ENCODE results near the gene ENPP1.
"Not testable (repeated sequence)": the region's sequence is repeated elsewhere in the genome, so short reads cannot be mapped to it uniquely, and the experiment has no call there.

GRCh38 chr6:131916091-131916796, 108.4 kb downstream of the ENPP1 start:
- TF ChIP-seq CTCF (conservative IDR thresholded peaks at IDR 0.05 in 1 of 2, IDR thresholded peaks at IDR 0.05 in 1 of 2; ENCODE audit: low read depth in 1 of 2, low read length in 2 of 2); EZH2 (IDR thresholded peaks at IDR 0.05; ENCODE audit: low read length, missing control alignments): not testable (repeated sequence)
